KG1 (cell line): ENCODE data around the gene APRT.

Source experiments
- DNase-seq: peaks from one replicate; lab custom pipeline; 2025; lab: John Stamatoyannopoulos, UW

Gene APRT

GRCh38 chr16:88822281-88823040 is 10.7 kb upstream of the APRT start:
- DNase-seq, result no peak

DNA sequence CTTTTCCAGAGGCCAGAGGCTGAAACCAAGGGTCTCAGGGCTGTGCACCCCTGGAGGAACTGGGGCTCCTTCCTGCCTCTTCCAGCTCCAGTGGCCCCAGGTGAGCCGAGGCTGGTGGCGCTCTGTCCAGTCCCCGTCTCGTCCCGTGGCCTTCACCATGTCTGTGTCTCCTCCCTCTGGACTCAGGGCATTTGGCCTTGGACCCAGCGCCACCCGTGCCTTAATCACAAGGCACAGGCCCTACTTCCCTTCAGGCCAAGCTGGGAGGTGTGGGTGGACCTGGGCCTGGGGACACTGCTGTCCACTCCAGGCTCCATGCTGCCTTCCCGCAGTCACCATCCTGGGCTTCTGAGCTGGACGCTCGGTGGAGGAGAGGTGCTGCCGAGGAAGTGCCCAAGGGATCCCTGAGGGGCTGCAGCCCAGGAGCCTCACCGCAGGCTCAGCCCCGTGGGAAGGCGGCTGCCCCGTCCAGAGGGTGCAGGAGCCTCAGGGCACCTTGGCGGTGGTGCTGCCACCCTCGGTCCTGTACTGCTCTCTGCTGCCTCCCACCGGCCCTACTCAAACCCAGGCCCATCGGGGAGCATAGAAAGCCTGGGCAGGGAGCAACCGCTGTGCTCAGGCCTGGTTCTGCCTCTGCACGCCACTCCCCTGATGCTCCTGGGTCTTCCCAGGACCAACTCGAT is 9.6 kb upstream of the APRT start:
- no peak for DNase-seq

DNA sequence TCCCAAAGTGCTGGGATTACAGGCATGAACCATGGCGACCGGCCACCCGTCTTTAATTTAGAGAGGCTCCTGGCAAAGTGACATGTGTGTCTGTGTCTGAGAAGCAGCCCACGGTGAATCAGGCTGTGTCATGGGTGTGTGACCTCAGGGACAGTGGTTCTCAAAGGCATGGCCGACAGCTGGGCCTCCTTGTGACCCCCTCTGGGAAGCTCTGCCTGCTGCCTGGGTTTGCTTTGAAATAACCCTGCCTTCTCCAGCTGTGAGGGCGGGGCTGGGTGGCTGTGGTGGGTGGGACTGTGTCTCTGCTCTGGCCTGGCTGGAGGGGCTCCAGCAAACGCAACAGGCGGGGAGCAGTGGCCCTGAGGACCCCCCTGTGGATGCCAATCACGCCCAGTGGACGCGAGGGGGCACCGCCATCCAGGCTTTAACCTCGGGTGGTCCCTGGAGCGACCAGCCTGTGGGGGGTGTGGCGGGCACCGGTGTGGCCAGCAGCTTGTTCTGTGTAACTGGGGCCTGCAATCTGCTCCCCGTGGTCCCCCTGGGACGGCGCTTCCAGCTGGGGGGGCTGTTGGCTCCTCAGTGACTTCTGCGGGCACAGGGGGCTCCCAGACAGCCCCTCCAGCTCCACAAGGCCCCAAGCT is 8.8 kb upstream of the APRT start:
- DNase-seq, result no peak

- DNase-seq, result no peak
Observed at GRCh38 chr16:88819126-88819525, 7.4 kb upstream of the APRT start.

- DNase-seq, result no peak
Observed at GRCh38 chr16:88818575-88818874, 6.8 kb upstream of the APRT start.

GRCh38 chr16:88817785-88818574 is 6.3 kb upstream of the APRT start:
- DNase-seq, result no peak

- no peak for DNase-seq
Observed at GRCh38 chr16:88816736-88817535, 5.2 kb upstream of the APRT start.

GRCh38 chr16:88815901-88816589 is 4.3 kb upstream of the APRT start:
- DNase-seq, result no peak

DNA sequence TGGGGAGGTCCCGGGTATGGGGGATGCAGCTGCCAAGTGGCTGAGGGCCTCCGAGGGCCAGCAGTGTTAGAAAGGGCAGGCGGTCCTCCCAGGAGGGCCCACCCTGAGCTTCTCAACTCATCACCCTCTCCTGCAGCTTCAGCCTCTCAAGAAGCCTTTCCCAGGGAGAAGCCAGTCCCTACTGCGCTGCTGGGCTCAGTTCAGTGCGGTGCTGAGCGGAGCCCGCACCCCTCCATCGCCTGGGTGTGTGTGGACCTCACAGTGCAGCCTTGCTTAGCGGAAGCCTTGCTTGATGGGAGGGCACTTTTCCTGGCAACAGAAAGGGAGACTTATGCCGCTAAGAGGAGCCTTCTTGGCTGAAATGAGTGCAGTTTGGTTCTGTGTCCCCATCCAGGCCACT is 3.5 kb upstream of the APRT start:
- DNase-seq, result no peak

GRCh38 chr16:88814144-88814502 is 2.4 kb upstream of the APRT start:
- DNase-seq, result no peak

GRCh38 chr16:88813269-88814143 is 1.8 kb upstream of the APRT start:
- DNase-seq, result no peak

DNA sequence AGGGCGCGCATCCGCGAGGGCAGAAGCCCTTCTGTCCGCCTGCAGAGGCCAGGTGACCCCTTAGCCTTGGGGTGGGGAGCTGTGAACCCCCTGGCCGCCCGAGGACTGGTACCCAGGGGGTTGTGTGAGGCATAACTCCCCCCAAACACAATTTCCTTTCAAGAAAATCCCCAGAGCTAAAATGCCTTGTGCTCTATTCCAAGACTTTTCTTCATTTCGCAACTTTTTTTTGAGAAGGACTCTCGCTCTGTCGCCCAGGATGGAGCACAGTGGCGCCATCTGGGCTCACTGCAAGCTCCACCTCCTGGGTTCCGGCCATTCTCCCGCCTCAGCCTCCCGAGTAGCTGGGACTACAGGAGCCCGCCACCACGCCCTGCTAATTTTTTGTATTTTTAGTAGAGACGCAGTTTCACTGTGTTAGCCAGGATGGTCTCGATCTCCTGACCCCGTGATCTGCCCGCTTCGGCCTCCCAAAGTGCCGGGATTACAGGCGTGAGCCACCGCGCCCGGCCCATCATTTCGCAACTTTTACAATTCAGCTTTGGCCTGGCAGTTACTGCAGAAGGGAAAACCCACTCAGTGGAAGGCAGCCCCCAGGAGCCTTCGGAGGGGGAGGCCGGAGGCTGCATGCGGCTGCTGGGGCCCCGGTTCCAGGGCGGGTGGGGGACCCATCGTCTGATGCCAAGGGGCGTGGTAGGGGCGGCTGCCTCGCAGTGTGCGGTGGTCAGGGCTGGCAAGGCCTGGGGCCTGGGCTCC is 963 bp upstream of the APRT start:
- DNase-seq, result no peak

DNA sequence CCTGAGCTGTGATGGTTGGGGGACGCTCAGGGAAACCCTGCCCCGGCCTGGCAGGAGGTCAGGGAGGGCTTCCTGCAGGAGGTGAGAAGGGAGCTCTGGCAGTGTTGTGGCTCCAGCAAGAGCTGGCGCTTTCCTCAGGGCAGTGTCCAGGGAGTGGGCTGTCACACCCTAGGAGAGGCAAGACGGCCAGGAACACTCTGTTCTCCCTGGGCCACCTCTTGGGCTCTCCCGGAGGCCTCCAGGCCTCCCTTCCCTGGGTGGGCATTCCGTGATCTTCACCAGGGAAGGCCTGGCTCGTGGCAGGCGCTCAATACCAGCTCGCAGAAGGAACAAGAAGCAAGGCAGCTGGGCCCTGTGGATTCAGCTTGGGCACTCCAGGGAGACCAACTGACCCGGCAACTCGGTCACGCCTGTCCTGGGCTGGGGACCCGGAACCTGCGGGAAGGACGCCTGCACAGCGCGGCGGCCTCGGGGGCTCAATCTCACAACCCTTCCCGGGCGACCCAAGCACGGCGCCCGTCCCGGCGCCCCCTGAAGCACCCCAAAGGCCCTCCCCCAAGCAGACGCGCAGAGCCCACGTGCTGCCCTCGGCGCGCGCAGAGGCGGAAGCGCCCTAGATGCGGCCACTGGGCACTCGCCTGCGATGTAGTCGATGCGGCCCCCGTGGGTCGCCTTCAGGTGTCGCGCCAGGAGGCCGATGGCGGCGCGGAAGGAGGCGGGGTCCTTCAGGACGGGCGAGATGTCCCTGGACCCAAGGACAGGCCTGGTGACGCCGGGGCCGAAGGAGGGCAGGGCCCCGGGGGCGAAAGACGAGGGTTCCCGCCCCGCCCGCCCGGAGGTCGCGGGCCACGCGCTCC is 588 bp downstream of the APRT start:
- peak; percentile 82 for DNase-seq

- DNase-seq, result no peak
Observed at GRCh38 chr16:88810166-88810911, 1.4 kb downstream of the APRT start.

- no peak for DNase-seq
Observed at GRCh38 chr16:88809676-88810165, 2.0 kb downstream of the APRT start.

- DNase-seq, result no peak
Observed at GRCh38 chr16:88809068-88809675, 2.6 kb downstream of the APRT start.
